DMS153 treated with DMSO at 0.1 percent for 48 hours (cell line): ENCODE measurements around the gene GRHPR.
A peak's percentile ranks its signal among the peaks of the same experiment; 100 is the strongest.
"Not testable (repeated sequence)": the region's sequence is repeated elsewhere in the genome, so short reads cannot be mapped to it uniquely, and the experiment has no call there.

Experiments
- DNase-seq: peaks from one replicate; lab custom pipeline; 2025; ENCODE audit not compliant: unreplicated experiment; lab: John Stamatoyannopoulos, UW

GRHPR gene

GRCh38 chr9:37444890-37445289, 22.4 kb downstream of the GRHPR start:
- DNase-seq = no peak

- no peak for DNase-seq
Observed at GRCh38 chr9:37445832-37446231, 23.3 kb downstream of the GRHPR start.

GRCh38 chr9:37446401-37446800, 23.9 kb downstream of the GRHPR start:
- no peak for DNase-seq

- DNase-seq = no peak
Observed at GRCh38 chr9:37447111-37447510, 24.6 kb downstream of the GRHPR start.

GRCh38 chr9:37449862-37450632, 27.6 kb downstream of the GRHPR start:
- DNase-seq = no peak

- no peak for DNase-seq
Observed at GRCh38 chr9:37451628-37452027, 29.1 kb downstream of the GRHPR start.

GRCh38 chr9:37452611-37453010, 30.1 kb downstream of the GRHPR start:
- no peak for DNase-seq

GRCh38 chr9:37453827-37454226, 31.3 kb downstream of the GRHPR start:
- DNase-seq = no peak

GRCh38 chr9:37454238-37454637, 31.7 kb downstream of the GRHPR start:
- no peak for DNase-seq

GRCh38 chr9:37455884-37456647, 33.6 kb downstream of the GRHPR start:
- no peak for DNase-seq

- no peak for DNase-seq
Observed at GRCh38 chr9:37456817-37457216, 34.3 kb downstream of the GRHPR start.

- DNase-seq = no peak
Observed at GRCh38 chr9:37464006-37464405, 41.5 kb downstream of the GRHPR start.

- DNase-seq = peak; percentile 67
Observed at GRCh38 chr9:37464426-37465248, 42.1 kb downstream of the GRHPR start.

- DNase-seq = peak; percentile 100
Observed at GRCh38 chr9:37465249-37466036, 42.9 kb downstream of the GRHPR start, which contains the start of gene ZBTB5. Gene ZBTB5 (minus strand): TSS chr9:37465450. CDS start chr9:37442551, 22,899 bp downstream.

GRCh38 chr9:37466037-37466709, 43.7 kb downstream of the GRHPR start:
- no peak for DNase-seq

GRCh38 chr9:37467530-37467929, 45.0 kb downstream of the GRHPR start:
- not testable (repeated sequence) for DNase-seq

- DNase-seq = no peak
Observed at GRCh38 chr9:37468620-37469019, 46.1 kb downstream of the GRHPR start.

- DNase-seq = no peak
Observed at GRCh38 chr9:37471942-37472684, 49.6 kb downstream of the GRHPR start.

GRCh38 chr9:37473982-37474381, 51.5 kb downstream of the GRHPR start:
- DNase-seq = not testable (repeated sequence)
